SK-N-SH treated with all-trans-retinoic acid at 6 μM for 48 hours (cell line): ENCODE data around the gene HADHB.

ENCODE experiments used
- ATAC-seq: fragments of 200-7000 bp; cut with Tn5 transposase; 3 replicates; pipeline ENCODE4 v1.9.1; 2020; ENCODE audit warnings: mild to moderate bottlenecking, moderate library complexity
- ARNTL ChIP-seq: fragments of 450-650 bp; formaldehyde crosslinking; IDR thresholded peaks from 2 replicates; pipeline ENCODE4 v1.5.0; 2020; ENCODE audit warnings: low read depth, mild to moderate bottlenecking, moderate library complexity, borderline replicate concordance
- BACH2 ChIP-seq: fragments of 250-450 bp; sonication (Bioruptor Pico); IDR thresholded peaks from 2 replicates; pipeline ENCODE4 v1.9.0; 2021; ENCODE audit warnings: mild to moderate bottlenecking, borderline replicate concordance
- CREB5 ChIP-seq: fragments of 250-450 bp; sonication (Bioruptor Pico); IDR thresholded peaks from 2 replicates; pipeline ENCODE4 v1.5.1; 2020; ENCODE audit warnings: low read depth, mild to moderate bottlenecking, moderate library complexity
- CSDC2 ChIP-seq: fragments of 250-450 bp; sonication (Bioruptor Pico); IDR thresholded peaks from 2 replicates; pipeline ENCODE4 v1.5.0; 2020; ENCODE audit warnings: mild to moderate bottlenecking, moderate library complexity
- CSRNP3 ChIP-seq: fragments of 250-450 bp; sonication (Bioruptor Pico); IDR thresholded peaks from 2 replicates; pipeline ENCODE4 v1.5.1; 2021; ENCODE audit warnings: mild to moderate bottlenecking, moderate library complexity
- ESRRG ChIP-seq: fragments of 250-450 bp; sonication (Bioruptor Pico); IDR thresholded peaks from 2 replicates; pipeline ENCODE4 v1.6.1; 2021; ENCODE audit warnings: mild to moderate bottlenecking
- GLIS3 ChIP-seq: fragments of 250-450 bp; sonication (Bioruptor Pico); IDR thresholded peaks from 2 replicates; pipeline ENCODE4 v1.5.0; 2020; ENCODE audit warnings: mild to moderate bottlenecking, moderate library complexity
- ISL1 ChIP-seq: fragments of 250-450 bp; sonication (Bioruptor Pico); IDR thresholded peaks from 2 replicates; pipeline ENCODE4 v2.1.2; 2022; ENCODE audit warnings: mild to moderate bottlenecking, moderate library complexity
- OSR1 ChIP-seq: fragments of 250-450 bp; sonication (Bioruptor Pico); IDR thresholded peaks from 2 replicates; pipeline ENCODE4 v1.8.0; 2022; ENCODE audit warnings: moderate library complexity, mild to moderate bottlenecking, inconsistent platforms
- PATZ1 ChIP-seq: fragments of 250-450 bp; sonication (Bioruptor Pico); IDR thresholded peaks from 2 replicates; pipeline ENCODE4 v1.8.0; 2020; ENCODE audit warnings: mild to moderate bottlenecking, moderate library complexity, borderline replicate concordance
- POU6F1 ChIP-seq: fragments of 250-450 bp; sonication (Bioruptor Pico); IDR thresholded peaks from 2 replicates; pipeline ENCODE4 v1.8.0; 2021; ENCODE audit warnings: low read depth, mild to moderate bottlenecking, moderate library complexity, borderline replicate concordance
- PPARA ChIP-seq: fragments of 250-450 bp; sonication (Bioruptor Pico); IDR thresholded peaks from 2 replicates; pipeline ENCODE4 v1.5.0; 2020; ENCODE audit warnings: mild to moderate bottlenecking, borderline replicate concordance
- RARB ChIP-seq: fragments of 250-450 bp; sonication (Bioruptor Pico); IDR thresholded peaks from 2 replicates; pipeline ENCODE4 v1.8.0; 2021; ENCODE audit warnings: mild to moderate bottlenecking, moderate library complexity
- SNAI2 ChIP-seq: fragments of 250-450 bp; sonication (Bioruptor Pico); IDR thresholded peaks from 2 replicates; pipeline ENCODE4 v1.5.0; 2020; ENCODE audit warnings: mild to moderate bottlenecking, moderate library complexity
- TCF4 ChIP-seq: fragments of 250-450 bp; sonication (Bioruptor Pico); IDR thresholded peaks from 2 replicates; pipeline ENCODE4 v1.8.0; 2021; ENCODE audit warnings: mild to moderate bottlenecking, moderate library complexity, borderline replicate concordance
- TOX ChIP-seq: fragments of 250-450 bp; sonication (Bioruptor Pico); IDR thresholded peaks from 2 replicates; pipeline ENCODE4 v1.8.0; 2021; ENCODE audit warnings: mild to moderate bottlenecking, moderate library complexity, borderline replicate concordance
- TSHZ2 ChIP-seq: fragments of 250-450 bp; sonication (Bioruptor Pico); IDR thresholded peaks from 2 replicates; pipeline ENCODE4 v1.5.0; 2020; ENCODE audit warnings: mild to moderate bottlenecking, moderate library complexity
- ZC3H10 ChIP-seq: fragments of 250-450 bp; sonication (Bioruptor Pico); IDR thresholded peaks from 2 replicates; pipeline ENCODE4 v1.5.1; 2021; ENCODE audit warnings: mild to moderate bottlenecking, moderate library complexity
- ZFP3 ChIP-seq: fragments of 250-450 bp; sonication (Bioruptor Pico); IDR thresholded peaks from 2 replicates; pipeline ENCODE4 v1.5.0; 2020; ENCODE audit warnings: mild to moderate bottlenecking, moderate library complexity
- ZFP30 ChIP-seq: fragments of 450-650 bp; formaldehyde crosslinking; IDR thresholded peaks from 2 replicates; pipeline ENCODE4 v1.5.0; 2022; ENCODE audit warnings: mild to moderate bottlenecking, moderate library complexity
- ZNF565 ChIP-seq: fragments of 450-650 bp; formaldehyde crosslinking; conservative IDR thresholded peaks from 2 replicates; pipeline ENCODE4 v1.5.0; 2020; ENCODE audit warnings: low read depth, mild to moderate bottlenecking, moderate library complexity
- ZNF70 ChIP-seq: fragments of 450-650 bp; formaldehyde crosslinking; IDR thresholded peaks from 2 replicates; pipeline ENCODE4 v1.5.0; 2020; ENCODE audit warnings: mild to moderate bottlenecking, moderate library complexity
- ZNF8 ChIP-seq: fragments of 450-650 bp; formaldehyde crosslinking; IDR thresholded peaks from 2 replicates; pipeline ENCODE4 v1.5.0; 2020; ENCODE audit warnings: mild to moderate bottlenecking, moderate library complexity

HADHB gene

GRCh38 chr2:26245810-26246209 is 1.1 kb downstream of the HADHB start:
- TF ChIP-seq ZNF8 (CRISPR knock-in tag) (no peak), ZNF70 (CRISPR knock-in tag) (no peak), ISL1 (no peak), TSHZ2 (CRISPR knock-in tag) (no peak), OSR1 (CRISPR knock-in tag) (no peak), PPARA (no peak), SNAI2 (CRISPR knock-in tag) (no peak), ZFP30 (CRISPR knock-in tag) (no peak), TOX (CRISPR knock-in tag) (no peak), BACH2 (CRISPR knock-in tag) (no peak), POU6F1 (CRISPR knock-in tag) (no peak), TCF4 (CRISPR knock-in tag) (no peak), PATZ1 (CRISPR knock-in tag) (no peak), GLIS3 (CRISPR knock-in tag) (no peak), ZFP3 (CRISPR knock-in tag) (no peak), ARNTL (CRISPR knock-in tag) (no peak), CSRNP3 (CRISPR knock-in tag) (no peak), CSDC2 (CRISPR knock-in tag) (no peak)
- ATAC-seq, result no peak

GRCh38 chr2:26246818-26247217 is 2.1 kb downstream of the HADHB start:
- no peak for ATAC-seq
- TF ChIP-seq GLIS3 (CRISPR knock-in tag) (no peak), CSDC2 (CRISPR knock-in tag) (no peak)

- no peak for ATAC-seq
- TF ChIP-seq SNAI2 (CRISPR knock-in tag), result no peak
- no peak for TF ChIP-seq CSRNP3 (CRISPR knock-in tag)
- no peak for TF ChIP-seq ZNF70 (CRISPR knock-in tag)
- no peak for TF ChIP-seq BACH2 (CRISPR knock-in tag)
- no peak for TF ChIP-seq ZFP3 (CRISPR knock-in tag)
- TF ChIP-seq ISL1, result no peak
- TF ChIP-seq PATZ1 (CRISPR knock-in tag), result no peak
- no peak for TF ChIP-seq CREB5 (CRISPR knock-in tag)
- TF ChIP-seq PPARA, result no peak
- TF ChIP-seq RARB (CRISPR knock-in tag), result no peak
- TF ChIP-seq POU6F1 (CRISPR knock-in tag), result no peak
- TF ChIP-seq GLIS3 (CRISPR knock-in tag), result no peak
- TF ChIP-seq ZNF565 (CRISPR knock-in tag), result no peak
- TF ChIP-seq ZC3H10 (CRISPR knock-in tag), result no peak
- TF ChIP-seq CSDC2 (CRISPR knock-in tag), result no peak
- TF ChIP-seq ZNF8 (CRISPR knock-in tag), result no peak
- no peak for TF ChIP-seq ESRRG (CRISPR knock-in tag)
- TF ChIP-seq TCF4 (CRISPR knock-in tag), result no peak
Observed at GRCh38 chr2:26249625-26250024, 4.9 kb downstream of the HADHB start.
